Cerebellar cortex (tissue), 1 donor: ENCODE measurements around the gene ARHGAP6.

Experiments used
- DNase-seq: peaks from one replicate; pipeline ENCODE4 v3.0.0-alpha.2; 2015; ENCODE audit warnings: low spot score

The ARHGAP6 gene

DNA sequence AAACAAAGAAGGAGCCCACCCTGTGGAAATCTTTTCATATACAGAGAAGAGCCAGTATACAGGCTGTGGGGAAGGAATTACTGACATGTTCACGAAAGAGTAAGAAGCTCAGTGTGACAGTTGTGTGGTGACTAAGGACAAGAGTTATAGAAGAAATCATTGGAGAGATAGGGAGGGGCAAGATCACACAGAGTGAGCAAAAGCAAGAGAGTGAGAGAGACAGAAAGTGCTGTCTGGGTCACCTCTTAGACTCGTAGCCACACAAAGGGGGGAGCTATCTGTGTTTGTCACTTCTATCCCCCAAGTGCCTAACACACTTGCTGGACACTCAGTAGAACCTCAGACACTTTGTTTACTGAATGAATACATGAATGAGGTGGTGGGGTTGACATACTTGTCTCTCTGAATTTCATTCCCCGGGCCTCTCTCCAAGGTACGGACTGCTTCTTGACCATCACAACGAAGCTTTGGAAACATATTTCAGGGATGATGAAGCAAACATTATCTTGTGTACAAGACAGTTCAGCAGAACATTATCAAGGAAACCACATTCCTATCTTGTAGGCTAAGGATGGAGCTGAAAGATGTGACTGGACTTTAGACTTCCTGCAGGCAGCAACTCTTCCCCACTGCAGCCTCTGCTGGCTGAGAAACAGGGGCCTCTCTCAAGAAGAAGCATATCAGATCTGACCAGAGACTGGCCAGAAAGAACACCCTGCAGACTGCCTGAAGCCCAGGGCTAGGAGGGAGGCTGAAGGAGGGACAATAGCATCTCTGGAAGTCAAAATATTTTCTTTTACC, 204.3 kb downstream of the ARHGAP6 start:
- DNase-seq = no peak

GRCh38 chrX:11460347-11460746, 205.4 kb downstream of the ARHGAP6 start:
- no peak for DNase-seq

GRCh38 chrX:11458170-11458569, 207.6 kb downstream of the ARHGAP6 start:
- peak; percentile 24 for DNase-seq

DNA sequence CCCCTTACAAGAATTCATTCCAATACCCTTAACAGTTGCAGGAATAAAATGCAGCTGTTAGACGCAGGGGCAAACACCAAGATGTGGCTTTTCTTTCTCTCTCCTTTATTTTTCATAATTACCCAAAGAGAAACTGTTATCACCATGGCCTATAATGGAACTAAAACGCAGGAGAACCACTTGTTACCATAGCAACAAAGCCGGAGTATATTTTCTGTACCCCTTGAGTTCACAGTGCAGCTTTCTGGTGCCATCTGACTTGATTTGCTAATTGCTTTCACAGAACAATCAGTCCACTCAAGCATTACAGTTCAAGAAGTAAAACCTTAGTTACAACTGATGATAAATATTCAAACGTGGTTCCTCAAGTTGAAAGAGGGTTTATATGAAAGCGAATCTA, 214.6 kb downstream of the ARHGAP6 start:
- no peak for DNase-seq

GRCh38 chrX:11450354-11450753, 215.4 kb downstream of the ARHGAP6 start:
- no peak for DNase-seq

- DNase-seq = no peak
Observed at GRCh38 chrX:11449613-11450012, 216.1 kb downstream of the ARHGAP6 start.

DNA sequence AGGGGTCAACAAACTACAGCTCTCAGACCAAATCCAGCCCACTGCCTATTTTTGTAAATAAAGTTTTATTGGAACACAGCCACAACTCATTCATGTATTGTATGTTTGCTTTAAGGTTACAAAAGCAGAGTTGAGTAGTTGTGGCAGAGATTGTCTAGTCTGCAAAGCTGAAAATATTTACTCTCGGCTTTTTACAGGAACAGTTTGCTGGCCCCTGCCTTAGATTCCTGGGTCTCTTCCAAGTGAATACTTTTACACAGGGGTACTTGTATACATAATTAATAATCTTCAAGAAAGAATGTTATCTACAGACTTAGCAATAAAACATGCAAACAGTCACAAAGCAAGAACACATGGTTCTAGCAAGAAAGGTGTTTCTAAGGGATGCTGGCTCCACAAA, 218.3 kb downstream of the ARHGAP6 start:
- no peak for DNase-seq

DNA sequence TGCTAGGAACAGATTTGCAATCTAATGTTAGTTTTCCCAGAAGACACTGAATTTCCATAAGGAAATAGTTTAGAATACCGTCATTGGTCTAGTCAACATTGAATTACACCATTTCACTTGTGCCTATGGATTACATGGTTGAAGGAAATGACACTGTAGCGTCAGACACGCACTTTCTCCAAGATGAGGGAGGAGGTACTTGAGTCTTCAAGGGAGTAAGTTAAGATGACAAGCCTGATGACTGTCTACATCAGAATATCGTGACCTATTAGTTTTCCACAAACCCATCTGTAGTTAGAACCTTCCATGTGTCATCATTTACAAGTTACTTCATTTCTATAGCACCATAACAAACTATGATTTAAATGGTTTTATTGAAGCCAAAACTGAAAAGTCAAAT, 218.8 kb downstream of the ARHGAP6 start:
- DNase-seq = no peak

- DNase-seq = no peak
Observed at GRCh38 chrX:11446336-11446735, 219.4 kb downstream of the ARHGAP6 start.

GRCh38 chrX:11445540-11445939, 220.2 kb downstream of the ARHGAP6 start:
- DNase-seq = no peak

DNA sequence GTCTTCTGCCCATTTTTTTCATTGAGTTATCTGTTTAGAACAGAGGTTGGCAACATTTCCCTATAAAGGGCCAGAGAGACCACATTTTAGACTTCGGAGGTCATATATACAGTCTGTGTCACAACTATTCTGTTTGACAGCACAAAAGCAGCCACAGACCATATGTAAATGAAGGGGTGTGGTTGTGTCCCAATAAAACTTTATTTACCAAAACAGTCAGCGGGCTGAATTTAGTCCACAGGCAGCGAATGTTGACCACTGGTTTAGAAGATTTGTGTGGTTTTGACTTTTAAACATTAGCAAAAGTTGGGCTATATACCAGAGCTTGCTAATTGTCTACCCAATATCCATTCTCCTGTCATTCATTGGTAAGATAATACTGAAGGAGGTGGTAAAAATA, 221.7 kb downstream of the ARHGAP6 start:
- DNase-seq = no peak

DNA sequence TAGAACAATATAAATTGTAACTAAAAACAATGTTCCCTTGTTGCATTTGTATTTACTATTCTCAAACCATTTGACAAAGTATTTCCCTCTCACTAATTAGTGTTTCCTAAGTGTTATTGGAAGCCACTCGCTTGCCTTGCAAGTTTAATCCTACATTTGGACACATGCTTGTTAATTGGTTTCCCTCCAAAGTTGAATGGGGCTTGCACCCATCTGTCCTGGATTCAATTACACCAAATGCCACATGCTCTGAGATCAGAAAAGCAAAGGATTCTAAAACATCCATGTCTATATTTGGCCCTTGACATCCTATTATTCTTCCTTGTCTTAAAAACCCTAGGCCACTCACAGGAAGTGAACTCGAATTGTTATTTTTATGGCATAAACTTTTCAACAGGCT, 225.9 kb downstream of the ARHGAP6 start:
- no peak for DNase-seq

DNA sequence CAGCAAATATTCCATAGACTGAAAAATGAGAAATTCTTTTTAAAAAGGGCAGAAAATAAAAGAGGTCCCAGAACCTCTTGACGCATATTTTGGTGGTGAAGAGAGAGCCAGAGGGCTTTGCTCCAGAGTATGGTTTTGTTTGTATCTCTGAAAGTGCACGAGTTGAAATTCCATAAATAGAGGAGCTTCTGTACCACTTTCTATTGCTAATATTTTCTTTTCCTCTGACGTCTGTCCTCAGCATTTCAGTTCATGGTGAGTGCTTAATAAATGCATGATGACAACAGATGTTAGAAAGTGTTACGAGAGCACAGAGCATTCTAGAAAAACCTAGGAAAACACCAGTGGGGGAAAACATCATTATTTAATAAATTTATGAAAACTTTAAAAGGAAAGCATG, 227.0 kb downstream of the ARHGAP6 start:
- no peak for DNase-seq

DNA sequence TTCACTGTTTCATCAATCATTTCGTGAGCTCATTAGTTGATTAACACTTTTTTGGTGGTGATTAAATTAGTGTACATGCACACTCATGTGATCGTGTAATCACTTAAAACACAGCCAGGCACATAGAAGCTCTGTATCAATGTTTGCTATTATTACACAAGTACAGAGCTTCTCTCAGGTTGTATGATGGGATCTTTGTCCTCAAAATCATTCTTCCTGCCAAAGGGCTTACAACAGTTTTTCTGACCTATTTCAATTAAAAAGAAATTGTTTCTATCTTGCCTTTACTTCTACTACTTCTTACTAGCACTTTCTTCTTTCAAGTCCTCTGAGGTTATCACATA, 227.4 kb downstream of the ARHGAP6 start:
- DNase-seq = no peak

DNA sequence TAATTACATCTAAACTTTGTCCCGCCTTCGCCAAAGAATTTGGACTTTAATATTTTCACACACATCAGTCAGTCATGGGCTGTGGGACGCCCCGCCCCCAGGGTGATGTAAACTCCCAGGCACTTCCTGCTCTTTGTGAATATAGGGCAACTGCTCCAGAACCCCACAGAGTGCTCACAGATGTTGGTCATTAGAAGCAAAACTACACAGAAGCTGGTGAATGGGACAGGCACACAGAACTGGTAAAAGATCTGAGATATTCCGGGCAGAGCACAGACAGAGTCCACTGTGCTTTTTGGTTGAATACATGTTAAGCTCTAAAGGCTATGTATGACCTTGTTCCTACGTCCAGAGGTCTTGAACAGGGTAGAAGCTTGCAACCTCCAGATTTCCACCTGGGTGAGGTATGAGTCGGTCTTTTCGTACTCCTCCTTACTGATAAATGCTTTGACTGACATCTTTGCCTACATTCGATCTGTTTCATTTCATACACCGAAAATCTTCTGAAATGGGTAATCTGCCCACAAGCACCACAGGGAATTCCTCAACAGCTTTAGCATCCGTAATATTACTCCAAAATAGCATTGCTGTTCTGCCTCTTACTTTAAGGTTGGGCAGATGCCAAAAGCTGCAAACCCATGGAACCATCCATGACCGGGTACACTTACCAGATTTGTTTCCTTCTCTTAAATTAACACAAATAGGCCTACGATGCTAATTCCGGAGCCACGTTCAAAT, 227.9 kb downstream of the ARHGAP6 start:
- no peak for DNase-seq

DNA sequence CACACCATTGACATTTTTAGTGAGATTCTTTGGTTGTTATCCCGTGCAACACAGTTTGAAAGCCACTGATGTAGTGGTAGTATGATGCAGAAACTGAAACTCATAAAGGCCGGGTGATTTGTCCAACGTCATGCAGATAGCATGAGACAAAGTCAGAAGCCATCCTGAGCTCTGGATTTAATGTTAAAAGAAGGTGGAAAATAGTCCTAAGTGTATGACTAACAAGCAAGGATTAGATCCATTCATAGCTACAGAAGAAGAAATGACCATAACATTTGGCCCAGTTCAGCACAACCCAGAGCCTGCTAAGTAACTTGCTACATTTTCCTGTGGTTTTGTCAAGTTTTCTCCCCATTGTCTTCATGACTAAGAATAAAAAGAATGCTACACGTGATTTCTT, 230.2 kb downstream of the ARHGAP6 start:
- no peak for DNase-seq

- DNase-seq = no peak
Observed at GRCh38 chrX:11434607-11435006, 231.1 kb downstream of the ARHGAP6 start.

DNA sequence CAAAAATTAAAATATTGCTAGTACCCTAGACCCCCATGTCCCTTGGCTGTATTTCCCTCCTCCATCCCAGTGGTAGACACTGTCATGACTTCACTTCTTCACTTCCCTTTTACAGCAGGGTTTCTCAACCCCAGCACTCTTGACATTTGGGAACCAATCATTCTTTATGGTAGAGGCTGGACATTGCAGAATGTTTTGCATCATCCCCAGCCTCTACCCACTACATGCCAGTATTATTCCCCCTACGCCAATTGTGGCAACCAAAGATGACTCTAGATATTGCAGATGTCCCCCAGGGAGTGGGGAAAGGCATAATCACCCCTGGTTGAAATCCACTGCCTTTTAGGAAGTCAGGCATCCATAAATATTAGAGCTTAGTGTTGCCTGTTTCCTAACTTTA, 233.9 kb downstream of the ARHGAP6 start:
- no peak for DNase-seq

- no peak for DNase-seq
Observed at GRCh38 chrX:11430271-11430670, 235.4 kb downstream of the ARHGAP6 start.

DNA sequence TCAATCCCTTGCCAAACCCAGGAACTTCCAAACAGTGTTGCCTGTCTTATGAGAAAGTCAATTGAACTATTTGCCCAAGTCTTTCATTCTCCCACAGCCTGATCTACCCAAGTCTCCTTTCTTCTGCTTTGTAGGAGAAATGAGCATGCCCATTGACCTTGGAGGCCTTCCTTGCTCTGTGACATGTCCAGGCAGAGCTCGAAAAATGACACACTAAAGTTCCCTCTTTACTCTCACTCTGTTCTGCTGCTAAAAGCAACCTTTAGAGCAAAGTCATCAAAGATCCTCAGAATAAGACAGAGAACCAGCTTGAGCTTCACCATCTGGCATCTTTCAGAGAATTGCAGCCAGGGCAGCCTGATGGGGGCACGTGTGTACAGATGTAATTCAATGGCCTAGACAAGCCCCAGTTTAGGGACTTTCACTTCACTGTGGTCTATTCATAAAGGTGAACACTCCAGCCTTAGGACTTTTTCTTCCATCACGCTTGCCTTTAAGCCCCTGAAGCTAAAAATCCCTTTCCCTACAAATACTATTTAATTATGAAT, 236.1 kb downstream of the ARHGAP6 start:
- DNase-seq = no peak

GRCh38 chrX:11427453-11428071, 238.2 kb downstream of the ARHGAP6 start:
- no peak for DNase-seq

GRCh38 chrX:11426712-11427452, 238.8 kb downstream of the ARHGAP6 start:
- DNase-seq = no peak
